ENCODE results near the gene MAP3K12.

The MAP3K12 gene

DNA sequence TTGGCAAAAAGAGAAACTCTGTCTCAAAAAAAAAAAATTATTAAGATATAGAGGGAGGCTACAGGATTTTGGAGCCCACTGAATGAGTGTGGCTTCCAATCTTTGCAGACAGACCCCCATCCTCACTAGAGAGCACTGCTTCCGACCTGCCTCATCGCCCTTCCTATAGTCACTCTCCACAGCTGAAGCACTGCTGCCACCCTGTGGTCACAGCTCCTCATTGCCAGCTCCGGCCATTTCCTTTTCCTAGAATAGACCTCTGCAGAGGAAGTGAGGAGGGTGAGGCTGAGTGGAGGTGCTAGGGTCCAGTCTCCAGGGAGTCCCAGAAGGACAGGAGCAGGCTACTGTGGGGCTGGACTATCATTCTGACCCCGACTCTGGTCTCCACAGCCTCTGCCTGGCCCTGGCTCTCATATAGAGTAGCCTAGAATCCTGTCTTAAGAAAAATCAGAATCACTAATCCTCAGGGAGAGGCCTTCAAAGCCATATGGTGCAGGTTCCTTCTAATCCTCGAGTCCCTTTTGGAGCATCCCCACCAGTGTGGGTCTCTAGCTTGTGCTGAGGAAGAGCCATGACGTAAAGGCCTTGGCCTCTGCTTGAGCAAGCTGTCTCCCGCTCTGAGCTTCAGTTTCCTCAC, 9.4 kb upstream of the MAP3K12 start:
- peak; percentile 89 for DNase-seq

DNA sequence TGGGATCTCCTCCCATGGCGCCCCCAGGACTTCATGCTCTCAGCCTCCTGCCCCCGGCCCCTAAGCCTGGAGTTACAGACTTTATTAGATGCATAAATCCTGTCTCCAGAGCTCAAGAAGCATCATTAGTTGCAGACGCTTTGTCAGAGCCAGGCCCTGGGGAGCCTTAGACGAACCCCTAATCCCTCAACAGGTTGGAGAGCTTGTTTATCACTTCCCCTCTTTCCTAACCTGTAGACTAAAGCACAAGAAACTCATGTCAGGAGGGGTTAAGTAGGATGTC, 8.3 kb upstream of the MAP3K12 start:
- no peak for DNase-seq

DNA sequence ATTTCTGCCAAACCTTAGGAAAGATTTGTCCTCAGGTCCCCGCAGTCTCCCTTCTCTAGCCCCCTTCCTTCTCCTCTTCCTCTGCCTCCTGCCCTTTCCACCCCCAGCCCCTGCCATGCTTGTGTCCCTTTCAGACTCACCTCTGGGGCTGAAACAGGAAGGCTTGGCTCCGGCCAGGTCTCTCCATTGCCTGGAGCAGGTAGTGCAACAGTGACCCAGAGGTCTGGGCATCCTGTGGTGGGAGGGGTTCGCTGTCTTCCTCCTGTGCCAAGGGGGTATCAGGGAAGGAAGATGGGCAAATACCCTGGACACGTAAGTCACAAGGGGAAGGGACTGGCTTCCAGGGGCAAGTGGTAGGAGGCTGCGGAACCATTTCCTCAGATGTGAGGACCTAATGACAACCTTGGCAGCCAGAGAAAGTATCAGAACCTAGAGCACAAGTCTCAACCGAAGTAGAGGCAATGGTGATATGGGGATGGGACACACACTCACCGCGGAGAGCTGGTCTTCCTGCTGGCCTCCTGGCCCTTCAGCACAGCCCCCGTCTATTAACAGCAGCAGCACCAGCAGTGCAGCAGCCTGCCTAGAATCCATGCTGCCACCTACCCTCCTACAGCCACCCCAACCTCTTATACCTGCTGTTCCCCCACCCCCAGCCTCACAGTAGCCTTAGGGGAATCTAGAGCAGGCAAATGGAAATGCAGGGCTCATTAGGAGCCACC, 7.8 kb upstream of the MAP3K12 start, which contains the start of gene NPFF:
Gene NPFF (minus strand): TSS at position 604 of the 722 bp plus-strand sequence. CDS start 10 bp downstream, at position 594.
- no peak for DNase-seq

DNA sequence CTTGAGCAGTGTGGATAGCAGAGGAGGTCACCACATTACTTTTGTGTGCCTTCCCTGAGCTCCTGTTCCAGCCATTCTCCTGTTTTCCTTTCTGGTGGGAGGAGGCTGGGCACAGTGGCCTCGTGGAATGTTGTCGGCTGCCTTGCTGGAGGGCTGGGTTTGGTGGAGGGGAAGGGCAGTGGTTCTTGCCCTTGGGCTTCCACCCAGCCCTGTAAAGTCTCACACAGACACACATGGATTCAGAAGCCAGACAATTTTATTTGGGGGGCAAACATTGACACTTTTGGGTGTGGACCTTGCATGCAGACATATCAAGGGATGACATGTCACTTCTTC, 7.2 kb upstream of the MAP3K12 start:
- DNase-seq: no peak

DNA sequence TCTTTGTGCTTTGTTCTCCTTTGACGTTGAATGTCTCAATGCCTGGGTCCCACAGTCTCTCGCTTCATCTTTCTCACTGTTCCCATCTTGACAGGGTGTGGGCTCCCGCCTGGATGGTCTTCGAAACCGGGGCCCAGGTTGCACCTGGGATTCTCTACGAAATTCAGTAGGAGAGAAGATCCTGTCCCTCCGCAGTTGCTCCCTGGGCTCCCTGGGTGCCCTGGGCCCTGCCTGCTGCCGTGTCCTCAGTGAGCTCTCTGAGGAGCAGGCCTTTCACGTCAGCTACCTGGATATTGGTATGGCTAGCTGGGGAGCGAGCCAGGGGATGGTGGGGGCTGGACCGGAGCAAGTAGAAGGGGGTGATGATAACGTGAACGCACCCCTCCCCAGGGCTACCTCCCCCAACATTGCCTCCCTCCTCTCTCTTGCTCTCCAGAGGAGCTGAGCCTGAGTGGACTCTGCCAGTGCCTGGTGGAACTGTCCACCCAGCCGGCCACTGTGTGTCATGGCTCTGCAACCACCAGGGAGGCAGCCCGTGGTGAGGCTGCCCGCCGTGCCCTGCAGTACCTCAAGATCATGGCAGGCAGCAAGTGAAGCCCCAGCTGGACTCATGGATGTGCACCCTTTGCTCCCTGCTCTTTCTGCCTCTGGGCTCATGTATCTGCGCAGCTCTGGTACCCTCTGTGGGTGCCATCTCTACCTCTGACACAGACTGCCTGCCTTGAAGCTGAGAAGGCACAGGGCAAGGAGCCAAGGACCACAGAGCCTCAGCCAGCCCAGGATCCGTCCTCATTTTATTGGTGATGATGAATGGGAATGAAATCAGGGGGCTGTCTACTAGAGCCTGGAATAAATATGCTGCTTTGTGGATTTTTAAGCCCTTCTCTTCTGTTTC, 6.5 kb upstream of the MAP3K12 start:
- no peak for DNase-seq

DNA sequence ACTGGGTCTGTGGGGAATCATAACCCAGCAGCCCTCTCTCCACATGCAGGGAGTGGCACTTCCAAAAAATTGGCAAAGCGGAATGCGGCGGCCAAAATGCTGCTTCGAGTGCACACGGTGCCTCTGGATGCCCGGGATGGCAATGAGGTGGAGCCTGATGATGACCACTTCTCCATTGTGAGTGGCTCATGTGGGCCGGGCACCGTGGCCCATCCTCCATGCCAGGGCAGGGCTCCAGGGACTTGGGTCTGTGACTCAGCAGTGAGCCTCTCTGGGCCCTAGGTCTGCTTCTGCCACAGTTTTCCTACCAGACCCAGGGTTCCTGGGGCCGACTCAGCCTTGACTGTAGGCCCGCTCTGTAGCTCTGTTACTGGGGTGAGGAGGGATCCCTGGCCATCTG, 5.8 kb upstream of the MAP3K12 start:
- DNase-seq: no peak

DNA sequence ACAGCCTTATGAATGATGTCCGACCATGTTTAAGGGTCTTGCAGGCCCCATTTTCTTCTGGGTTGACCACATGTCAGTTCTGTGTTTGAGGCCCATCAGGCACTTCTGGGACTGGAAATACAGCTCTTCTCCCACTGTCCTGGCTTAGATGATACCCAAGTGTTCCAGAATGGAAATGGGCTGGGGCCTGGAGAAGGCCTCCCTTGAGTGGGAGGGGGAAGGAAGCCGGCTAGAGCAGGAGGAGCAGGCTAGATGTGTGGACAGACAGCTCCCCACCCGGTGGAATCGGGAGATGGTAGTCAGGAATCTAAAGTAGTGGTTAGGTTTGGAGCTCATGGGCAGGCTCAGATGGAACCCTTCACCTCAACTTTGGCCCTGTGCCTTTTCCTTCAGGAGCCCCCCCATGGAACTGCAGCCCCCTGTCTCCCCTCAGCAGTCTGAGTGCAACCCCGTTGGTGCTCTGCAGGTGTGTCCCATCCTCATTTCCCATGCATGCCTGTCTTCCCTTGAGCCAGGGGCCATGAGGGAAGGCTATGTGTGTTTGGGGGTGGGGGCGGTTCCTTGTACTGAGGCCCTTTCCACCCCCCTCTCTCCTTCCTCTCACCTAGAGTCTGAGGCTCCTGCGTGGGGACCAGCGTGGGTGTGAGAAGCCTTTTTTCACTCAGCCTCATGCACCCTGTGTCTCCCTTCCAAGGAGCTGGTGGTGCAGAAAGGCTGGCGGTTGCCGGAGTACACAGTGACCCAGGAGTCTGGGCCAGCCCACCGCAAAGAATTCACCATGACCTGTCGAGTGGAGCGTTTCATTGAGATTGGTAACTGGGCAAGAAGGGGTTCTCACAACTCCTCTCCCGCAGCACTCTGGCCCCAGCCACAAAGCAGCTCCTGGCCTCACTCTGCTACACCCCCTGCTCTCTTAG, 5.0 kb upstream of the MAP3K12 start:
- no peak for DNase-seq

DNA sequence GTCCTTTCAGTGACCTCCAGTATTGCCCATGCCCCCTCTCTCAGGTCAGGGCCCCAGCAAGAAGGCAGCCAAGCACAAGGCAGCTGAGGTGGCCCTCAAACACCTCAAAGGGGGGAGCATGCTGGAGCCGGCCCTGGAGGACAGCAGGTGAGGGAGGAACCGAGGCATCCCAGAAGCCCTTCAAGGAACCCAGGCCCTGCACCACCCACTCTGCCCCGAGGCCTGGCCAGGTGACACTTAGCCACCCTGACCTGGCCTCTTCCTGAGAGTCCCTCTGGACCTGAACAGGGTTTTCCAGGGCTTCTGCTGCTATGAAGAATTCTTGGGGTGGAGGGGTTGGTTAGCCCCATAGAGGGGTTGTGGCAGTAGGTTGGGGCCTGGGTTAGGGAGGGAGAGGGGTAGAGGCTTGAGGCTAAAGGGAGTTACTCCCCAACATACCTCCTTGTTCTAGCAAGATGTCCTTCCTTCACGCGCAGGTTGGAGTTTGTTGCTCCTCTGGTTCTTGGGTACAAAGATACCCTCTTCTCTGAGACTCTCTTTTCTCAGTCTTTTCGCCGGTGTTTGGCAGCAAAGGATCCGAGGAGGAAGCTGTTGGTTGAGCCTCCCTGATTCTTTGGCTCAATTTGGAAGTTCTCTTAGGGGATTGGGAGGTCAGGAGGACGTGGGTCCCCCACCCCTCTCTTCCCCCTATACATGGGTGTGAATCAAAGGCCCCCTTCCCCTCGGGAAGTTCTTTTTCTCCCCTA, 3.9 kb upstream of the MAP3K12 start:
- DNase-seq: no peak

DNA sequence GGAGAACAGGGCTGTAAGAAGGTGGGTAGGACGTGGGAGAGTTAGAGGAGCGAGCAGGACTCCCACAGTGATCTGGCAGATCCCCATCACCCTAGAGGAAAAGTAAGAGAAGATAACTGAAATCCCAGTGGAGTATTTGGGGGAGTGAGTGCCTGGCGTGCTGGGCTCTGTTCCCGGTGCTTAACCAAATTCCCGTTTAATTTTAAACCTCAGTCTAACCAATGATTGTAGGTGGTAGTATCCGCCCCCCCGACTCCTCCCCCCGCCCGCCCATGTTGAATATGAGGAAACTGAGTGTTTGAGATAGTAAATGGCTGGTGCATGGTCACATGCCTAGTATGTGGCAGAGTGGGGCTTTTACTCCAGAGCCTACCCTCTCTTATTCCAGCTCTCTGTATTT, 3.1 kb upstream of the MAP3K12 start:
- DNase-seq: no peak

DNA sequence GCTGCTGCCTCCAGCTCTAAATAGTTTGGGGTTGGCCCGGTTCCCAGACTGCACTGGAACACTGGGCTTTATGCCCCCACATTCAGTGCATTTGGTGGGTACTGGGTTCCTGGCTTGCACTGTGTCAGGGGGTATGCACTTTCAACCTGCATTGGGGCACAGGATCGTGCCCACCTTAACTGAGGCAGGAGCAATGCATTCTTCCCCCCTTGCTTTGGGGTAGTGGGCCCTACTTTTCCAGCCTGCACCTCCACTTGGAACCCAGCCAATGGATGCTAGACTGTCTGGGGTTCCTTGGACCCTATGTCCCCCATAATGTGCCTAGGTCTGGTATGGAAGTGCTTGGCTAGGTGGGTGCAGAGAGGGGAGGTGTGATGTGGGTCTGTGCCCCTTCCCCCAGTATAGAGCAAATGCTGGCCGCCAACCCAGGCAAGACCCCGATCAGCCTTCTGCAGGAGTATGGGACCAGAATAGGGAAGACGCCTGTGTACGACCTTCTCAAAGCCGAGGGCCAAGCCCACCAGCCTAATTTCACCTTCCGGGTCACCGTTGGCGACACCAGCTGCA, 2.4 kb upstream of the MAP3K12 start:
- DNase-seq: no peak

DNA sequence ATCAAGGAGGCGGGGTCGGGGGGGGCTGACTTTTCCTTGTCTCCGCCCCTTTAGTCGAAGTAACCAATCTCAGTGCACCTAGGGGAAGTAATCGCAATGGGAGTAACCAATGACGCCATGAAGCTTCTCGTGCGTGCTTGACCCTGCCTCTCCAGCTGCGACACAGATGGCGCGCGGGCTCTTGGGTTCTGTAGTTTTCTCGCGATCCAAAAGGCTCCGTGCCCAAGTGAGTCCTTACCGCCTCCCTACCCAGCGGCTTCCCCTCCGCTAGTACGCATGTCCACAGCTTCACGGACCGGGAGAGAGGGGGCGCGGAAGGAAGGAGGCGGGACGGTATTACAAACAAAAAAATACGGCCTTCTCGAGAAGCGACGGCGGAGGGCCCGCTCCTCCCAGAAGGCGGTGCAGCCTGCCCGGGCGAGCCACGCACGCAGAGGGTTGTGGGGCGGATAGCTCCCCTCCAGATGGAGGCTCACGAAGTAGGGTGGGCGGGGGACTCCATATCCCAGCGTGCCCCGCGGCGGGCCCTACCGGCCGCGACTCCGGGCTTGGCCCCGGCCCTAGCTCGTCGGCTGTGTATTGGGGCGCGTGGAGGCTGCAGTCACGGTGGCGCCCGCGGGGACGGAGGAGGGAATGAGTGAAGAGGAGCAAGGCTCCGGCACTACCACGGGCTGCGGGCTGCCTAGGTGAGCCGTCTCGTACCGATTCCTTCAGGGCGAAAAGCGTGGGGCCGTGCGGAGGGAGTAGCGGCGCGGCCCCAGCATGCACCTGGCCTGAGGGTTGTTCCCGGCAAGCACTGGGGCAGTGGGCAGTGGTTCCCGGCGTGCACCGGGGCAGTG, 1.7 kb upstream of the MAP3K12 start, which contains the start of gene TARBP2:
Gene TARBP2 (plus strand): TSS at position 508 of the 839 bp plus-strand sequence. CDS start 126 bp downstream, at position 634.
- DNase-seq: peak; percentile 95

DNA sequence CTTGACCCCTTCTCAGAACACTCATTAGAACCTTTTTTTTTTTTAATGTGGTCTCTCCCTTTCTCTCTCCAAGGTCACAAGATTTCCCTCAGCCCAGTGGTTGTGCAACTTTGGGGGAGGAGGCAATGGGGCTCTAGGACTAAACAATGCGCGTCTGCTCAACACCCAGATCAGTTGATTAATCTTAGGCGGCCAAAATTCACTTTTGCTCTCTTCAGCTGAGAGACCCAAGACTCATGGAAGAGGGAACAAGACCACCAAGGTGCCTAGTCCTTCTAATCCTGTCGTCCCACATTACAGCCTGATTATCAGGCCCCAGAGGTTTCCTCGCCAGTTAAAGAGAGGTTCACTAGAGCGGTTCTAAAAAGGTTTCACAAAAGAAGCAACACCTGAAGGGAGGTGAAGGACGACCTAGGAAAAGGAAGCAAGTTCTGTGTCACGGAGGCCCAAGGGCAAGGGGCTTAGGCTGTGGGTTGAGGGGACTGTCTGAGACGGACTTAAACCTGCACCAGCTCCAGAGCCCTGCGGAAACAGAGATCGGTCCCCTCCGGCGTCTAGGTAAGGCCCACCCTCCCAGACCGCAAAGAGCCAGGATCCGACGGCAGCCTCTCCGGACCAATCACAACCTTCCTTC, 1.0 kb upstream of the MAP3K12 start:
- DNase-seq: no peak

DNA sequence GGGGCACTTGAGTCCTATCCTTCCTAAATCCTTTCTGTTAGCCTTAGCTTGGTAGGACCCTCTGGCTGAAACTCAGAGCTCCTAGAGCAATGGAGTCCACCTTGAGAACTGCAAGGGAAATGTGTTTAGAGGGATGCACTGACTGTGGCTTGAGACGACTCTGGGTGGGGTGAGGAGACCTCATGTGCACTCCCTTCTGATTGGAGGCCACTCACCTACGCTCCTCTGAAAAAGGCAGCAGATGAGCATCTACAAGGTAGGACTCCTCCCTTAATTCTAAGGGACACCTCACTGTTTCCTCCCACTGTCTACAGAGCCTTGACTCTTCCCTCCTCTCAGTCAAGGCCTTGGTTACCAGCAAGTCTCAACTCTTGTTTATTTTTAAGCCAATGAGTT, 1.0 kb downstream of the MAP3K12 start:
- no peak for DNase-seq

DNA sequence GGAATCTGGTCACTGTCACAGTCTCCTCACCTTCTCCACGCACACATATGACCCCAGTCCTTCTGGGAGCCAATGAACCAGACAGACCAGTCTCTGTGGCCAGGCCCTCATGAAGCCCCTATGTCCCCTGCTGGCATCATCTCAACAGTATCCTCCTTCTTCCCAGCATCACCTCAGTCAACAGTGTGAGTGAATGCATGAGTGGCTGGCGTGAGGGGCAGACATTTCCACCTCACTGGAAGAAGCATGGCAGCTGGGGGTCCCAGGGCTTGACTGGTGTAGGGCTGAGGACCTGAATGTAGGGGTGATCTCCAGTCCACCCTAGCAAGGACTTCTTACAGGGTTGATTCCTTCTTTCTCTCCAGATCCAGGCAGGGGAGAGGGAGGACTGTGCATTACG, 1.8 kb downstream of the MAP3K12 start:
- DNase-seq: no peak

DNA sequence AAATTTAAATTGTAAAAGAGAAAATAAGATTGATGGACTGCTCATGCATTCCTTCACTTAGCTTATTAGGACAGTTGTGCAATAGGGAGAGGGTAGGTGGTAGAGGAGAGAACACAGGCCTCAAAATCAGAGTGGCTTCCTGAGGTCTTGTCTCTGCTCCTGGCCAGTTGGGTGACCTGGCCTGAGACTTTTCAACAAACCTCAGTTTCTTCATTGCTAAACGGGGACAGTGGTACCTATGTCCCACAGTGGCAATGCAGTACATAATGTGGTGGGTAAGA, 2.6 kb downstream of the MAP3K12 start:
- no peak for DNase-seq

DNA sequence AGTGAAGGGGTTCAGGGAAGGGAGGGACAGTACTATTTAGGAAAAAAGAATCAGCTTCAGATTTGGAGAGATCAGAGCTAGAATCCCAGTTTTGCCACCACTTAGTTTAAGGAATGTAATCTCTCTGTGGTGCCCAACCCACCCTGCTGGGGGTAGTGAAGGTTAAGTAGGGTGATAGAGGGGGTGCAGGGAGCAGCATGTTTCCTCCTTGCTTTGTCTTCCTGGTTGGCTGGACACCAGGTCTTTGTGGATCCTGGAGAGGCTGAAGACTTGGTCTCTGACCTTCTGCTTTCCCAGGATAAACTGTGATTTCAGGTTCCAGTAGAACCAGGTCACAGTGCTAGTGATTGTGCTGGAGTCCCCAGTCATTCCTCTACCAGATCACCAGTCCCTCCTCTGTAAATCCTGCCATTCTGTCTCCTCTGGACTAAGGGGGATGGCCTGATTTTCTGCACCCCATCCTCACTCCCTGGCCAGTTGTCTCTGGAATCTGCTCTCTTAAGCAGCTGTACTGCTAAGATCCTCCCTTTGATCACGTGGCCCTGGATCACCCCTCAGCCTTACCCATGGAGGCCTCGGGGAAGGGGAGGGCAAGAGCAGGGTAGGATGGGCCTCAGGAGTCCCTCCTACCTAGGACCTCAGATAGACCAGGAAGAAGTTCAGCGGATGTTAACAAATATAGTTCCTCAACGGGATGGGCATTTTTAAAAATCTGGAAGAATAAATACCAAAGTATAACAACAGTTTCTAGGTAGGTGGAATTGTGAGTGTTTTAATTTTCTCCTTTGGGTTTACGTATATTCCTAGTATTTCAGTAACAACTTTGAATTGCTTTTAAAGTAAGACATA, 3.1 kb downstream of the MAP3K12 start:
- no peak for DNase-seq

DNA sequence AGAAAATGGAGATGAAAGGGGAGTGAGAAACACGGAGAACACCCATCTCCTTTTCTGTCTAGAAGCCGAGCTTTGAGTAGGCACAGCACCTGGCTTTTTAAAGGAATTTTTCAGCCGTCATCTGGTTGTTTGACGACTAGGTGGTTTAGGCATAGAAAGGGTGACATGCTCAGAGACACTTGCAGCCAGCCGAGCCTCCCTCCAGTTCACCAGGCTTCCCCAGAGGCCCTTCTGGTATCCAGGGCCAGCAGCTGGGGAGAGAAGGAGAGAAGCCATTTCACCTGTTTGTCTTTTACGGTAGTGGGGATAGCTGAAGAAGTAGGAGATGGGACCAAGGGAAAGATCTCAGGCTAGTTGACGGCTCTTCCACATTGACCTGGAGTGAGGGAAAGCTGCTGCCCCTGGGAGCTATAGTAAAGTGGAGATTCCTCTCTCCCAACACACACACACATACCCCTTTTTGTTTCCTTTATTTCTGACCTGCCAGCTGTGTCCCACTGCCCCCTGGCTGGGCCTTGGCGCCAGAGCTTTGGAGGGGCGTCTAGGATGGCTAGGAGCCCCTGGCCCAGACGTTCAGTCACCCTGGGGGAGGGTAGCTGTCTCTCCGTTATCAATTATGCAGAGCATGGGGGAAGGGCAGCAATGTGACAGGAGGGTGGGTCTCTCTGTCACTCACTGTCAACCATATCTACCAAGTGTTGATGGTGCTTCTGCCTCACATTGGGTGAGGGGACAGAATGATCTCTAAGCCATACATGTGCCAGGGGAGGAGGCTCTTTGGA, 5.5 kb downstream of the MAP3K12 start:
- peak; percentile 58 for DNase-seq

DNA sequence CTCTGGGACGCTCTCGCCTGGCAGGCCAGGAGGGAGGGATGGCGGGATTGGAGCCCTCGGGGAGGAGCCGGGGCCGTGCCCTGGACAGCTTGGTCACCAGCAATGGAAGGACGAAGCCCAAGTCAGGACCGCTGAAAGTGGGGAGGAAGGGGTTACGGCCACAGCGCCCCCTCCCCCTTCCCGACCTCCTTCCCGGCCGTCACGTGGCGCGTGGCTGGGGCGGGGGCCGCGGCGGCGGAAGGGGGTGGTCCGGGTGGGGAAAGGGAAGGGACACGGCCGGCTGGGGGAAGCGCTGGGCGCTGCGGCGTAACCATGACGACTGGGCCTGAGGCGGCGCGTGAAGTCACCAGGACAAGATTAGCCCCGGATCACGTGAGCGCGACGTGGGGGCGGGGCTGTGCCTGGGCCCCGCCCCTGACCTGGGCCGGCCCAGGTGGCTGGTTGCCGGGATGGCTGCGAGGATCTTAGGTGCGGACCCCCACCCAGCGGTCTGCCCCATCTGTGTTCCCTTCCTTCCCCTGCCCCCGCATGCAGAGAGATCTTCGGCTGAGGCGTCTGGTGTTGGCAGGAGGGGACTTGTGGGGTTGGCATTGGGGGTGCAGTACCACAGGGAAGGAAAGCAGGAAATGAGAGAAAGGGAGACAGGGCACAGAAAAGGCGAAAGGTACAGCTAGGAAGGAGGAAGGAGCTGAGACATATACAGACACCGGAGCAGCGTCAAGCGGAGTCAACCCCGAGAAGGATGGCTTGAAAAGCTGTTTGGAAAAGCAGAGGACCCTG, 6.2 kb downstream of the MAP3K12 start:
- DNase-seq: peak; percentile 92

Measured in activated CD8-positive, alpha-beta memory T cell treated with anti-CD3 and anti-CD28 coated beads, Interleukin-2, amount 50 U/mL, for 48 hours (primary cell).